WI38 (cell line): Measurements from ENCODE around the gene WDFY4.

Experiments
- H3K4me3 ChIP-seq: 2 replicates; pipeline ENCODE4 v1.5.1; 2011; ENCODE audit warnings: low read depth, mild to moderate bottlenecking, control low read depth, low read length
- TF ChIP-seq, protein P1 (sequence below): IDR thresholded peaks from 2 replicates; pipeline ENCODE4 v1.5.1; 2012; ENCODE audit warnings: low read depth, mild to moderate bottlenecking, control low read depth, low read length

The WDFY4 gene

DNA sequence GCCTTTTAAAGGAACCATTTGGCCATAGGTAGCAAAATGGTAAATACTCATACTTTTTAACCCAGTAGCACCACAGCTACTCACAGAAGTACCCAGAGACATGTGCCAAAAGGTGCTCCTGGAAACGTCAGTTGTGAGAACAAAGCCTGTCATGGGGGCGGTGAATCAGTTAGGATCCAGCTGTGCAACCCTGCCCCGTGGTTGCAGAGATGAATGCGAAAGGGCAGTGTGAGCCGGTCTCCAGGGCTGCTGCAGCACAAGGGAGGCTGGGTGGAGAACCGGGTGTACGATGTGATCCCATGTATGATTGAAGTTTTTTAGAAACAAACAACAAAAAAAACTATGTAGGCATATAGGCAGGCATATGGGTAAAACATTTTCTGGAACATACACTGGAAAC lies 256.3 kb downstream of the WDFY4 start:
- H3K4me3 ChIP-seq, result no peak overlapping the region
- TF ChIP-seq, protein P1, sequence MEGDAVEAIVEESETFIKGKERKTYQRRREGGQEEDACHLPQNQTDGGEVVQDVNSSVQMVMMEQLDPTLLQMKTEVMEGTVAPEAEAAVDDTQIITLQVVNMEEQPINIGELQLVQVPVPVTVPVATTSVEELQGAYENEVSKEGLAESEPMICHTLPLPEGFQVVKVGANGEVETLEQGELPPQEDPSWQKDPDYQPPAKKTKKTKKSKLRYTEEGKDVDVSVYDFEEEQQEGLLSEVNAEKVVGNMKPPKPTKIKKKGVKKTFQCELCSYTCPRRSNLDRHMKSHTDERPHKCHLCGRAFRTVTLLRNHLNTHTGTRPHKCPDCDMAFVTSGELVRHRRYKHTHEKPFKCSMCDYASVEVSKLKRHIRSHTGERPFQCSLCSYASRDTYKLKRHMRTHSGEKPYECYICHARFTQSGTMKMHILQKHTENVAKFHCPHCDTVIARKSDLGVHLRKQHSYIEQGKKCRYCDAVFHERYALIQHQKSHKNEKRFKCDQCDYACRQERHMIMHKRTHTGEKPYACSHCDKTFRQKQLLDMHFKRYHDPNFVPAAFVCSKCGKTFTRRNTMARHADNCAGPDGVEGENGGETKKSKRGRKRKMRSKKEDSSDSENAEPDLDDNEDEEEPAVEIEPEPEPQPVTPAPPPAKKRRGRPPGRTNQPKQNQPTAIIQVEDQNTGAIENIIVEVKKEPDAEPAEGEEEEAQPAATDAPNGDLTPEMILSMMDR, result no peak

DNA sequence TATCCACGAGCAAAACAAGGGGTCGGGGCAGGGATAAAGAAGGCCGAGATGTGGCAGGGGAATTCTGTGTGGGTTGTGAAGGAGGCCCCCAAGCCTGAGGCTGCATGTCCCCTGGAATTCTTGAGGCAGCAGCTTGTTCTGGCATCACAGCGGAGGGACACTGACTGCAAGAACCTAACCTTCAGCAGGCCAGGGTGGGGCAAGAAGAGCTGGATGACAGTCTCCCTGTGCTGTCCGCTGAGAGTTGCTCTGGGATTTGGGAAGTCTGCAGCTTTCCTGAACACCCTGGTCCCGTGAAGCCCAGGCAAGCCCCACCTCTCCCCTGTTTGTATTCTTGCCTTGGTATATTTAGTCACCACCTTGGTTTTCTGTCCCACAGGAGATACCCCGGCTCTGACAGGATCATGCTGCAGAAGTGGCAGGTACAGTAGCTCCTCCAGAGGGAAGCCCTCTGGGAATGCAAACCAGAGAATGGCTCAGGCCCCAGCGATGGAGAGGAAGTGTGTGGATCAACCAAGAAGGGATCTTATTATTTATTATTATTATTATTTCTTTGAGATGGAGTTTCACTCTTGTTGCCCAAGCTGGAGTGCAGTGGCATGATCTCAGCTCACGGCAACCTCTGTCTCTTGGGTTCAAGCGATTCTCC lies 256.9 kb downstream of the WDFY4 start:
- TF ChIP-seq, protein P1, result no peak
- no peak overlapping the region for H3K4me3 ChIP-seq

GRCh38 chr10:48943096-48943495 lies 258.4 kb downstream of the WDFY4 start:
- TF ChIP-seq, protein P1, result no peak
- no peak overlapping the region for H3K4me3 ChIP-seq

DNA sequence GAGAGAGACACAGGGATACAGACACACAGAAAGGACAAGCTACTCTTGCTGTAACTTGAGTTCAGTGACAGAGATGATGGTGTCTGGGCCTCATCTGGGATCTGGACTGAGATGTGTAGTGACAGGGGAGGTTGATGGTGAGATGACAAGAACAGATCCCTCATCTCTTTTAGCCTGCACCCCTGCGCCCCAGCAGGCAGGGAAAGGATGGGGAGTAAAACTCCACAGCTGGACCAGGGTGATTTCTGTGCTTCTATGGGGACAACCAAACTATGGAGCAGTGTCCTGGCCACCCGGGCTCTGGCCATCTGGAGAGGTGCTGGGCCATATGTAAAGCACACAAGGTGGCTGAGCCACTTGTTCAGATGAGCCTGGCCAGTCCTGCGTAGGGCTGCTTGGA lies 259.5 kb downstream of the WDFY4 start:
- no peak overlapping the region for H3K4me3 ChIP-seq
- TF ChIP-seq, protein P1, result no peak

GRCh38 chr10:48945441-48946130 lies 260.9 kb downstream of the WDFY4 start:
- H3K4me3 ChIP-seq, result no peak overlapping the region
- TF ChIP-seq, protein P1, result no peak

DNA sequence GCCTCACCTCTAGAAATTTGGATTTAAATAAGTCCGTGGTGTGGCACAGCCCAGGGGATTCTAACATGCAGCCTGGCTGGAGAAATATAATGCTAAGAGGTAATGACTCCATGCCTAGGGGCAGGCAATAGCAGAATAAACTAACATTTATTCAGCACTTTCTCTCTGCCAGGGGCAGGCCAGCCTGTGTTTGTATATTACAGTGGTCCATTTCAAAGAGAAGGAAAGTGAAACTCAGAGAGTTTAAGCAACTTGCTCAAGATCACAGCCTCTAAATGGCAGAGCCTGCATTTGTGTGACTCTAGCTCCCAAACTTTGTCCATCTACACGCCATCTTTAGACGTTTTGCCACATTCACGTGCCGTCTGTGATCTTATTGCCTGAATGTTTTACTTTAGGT lies 261.7 kb downstream of the WDFY4 start:
- H3K4me3 ChIP-seq, result no peak overlapping the region
- TF ChIP-seq, protein P1, result no peak

DNA sequence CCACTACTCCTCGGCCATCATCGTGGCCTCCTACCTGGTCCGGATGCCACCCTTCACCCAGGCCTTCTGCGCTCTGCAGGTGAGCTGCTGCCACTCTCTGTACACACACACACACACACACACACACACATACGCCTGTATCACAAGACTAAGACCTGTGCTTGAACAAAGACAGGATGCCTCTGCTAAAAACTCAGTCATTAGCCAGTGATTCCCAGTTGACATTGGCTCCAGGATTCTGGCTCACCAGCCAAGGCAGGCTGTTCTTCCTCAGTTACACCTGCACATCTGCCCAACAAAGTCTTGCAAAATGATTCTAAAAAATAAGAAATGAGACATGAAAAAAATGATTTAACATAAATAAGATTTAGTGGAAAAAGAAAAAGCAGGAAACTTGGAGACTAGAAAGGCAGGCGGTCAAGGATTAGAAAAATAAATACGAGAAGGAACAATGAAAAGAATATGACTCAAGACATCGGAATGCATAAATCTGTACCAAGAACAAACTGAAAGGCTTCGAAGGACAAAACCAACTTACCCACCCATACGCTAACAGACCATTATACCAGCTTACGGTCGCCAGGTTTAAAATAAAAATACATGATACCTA lies 262.3 kb downstream of the WDFY4 start:
- H3K4me3 ChIP-seq, result no peak overlapping the region
- TF ChIP-seq, protein P1, result no peak
